A549 treated with GW870086 at 1 μM for 4 hours (cell line): ENCODE results near the gene FAM83F. TPM values are rescaled to one million over a fixed set of nuclear protein-coding genes. Genes with fewer than 3 reads are reported as not detected.

Experiments used
- total RNA-seq: library from RNA; stranded (reverse); fragments of 200-300 nt; extraction: Qiagen RNA extraction; gene quantifications from 5 replicates; pipeline ENCODE4 v1.2.3, GENCODE V29; 2022; ENCODE audit warnings: low read depth

Gene FAM83F
- total RNA-seq = not detected in 5 replicates

DNA sequence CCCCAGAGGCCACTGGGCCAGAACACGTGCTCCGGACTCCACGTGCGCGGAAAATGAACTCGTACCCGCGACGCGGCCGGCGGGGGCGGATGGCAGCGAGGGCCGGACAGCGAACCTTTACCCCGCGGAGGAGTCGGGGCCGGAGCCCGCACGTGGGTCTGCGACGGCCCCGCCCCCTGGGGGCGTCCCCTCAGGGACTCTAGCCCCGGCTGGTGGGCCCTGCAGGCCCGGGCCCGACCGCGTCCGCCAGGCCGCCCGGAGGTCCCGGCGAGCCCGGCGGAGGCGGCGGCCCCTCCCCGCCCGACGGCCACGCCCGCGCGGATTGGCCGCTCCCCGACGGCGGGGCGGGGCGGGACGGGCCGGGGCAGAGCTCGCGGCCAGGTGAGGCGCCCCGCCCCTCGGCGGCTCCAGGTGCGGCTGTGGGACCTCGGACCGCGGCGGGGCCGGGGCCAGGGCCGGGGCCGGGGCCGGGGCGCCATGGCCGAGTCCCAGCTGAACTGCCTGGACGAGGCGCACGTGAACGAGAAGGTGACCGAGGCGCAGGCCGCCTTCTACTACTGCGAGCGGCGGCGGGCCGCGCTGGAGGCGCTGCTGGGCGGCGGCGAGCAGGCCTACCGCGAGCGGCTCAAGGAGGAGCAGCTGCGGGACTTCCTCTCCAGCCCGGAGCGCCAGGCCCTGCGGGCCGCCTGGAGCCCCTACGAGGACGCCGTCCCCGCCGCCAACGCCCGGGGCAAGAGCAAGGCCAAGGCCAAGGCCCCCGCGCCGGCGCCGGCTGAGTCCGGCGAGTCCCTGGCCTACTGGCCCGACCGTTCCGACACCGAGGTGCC, at the start of gene FAM83F:
Gene FAM83F (plus strand): TSS at position 389 of the 827 bp plus-strand sequence. CDS start 89 bp downstream, at position 478.

DNA sequence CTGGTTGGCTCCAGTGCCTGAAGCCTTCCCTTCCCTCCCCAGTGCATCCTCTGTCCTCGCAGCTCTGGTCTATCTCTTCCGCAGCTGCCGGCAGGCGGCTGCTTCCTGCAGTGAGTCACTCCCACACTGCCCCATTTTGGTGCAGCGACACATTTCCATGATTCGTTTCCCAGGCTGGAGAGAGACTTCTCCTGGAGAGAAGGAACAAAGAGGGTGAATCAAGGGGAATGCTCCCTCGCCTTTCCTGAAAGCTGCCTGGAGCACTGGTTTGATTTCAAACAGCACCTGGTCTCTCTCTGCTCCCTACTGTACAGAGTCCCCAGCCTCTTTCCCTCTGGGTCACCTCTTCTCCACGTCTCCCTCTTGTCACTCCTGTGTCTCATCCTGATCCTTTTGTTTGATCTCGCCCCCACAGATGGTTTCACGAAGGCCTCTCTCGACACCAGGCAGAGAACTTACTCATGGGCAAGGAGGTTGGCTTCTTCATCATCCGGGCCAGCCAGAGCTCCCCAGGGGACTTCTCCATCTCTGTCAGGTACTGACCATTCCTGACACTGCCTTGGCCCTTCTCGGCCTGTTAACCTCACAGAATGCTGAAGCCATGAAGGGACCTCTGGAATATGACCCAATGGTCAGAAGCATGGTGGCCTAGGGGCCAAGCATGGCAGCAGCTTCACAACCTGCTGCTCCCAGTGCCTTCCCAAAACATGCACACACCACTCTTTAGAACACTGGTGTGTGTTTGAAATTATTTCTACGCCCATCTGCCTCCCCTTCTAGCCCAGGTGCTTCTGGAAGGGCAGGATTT, 34.9 kb upstream of the FAM83F start, which contains the start of gene TMA7B:
Gene TMA7B (plus strand): TSS at position 758 of the 808 bp plus-strand sequence. CDS start 3,978 bp downstream, outside the sequence.

Other genes with a start within 250 kb of the FAM83F start
- not detected in 5 replicates for gene ENTHD1, start 101.2 kb upstream of the FAM83F start, total RNA-seq
- gene GRAP2, start 93.9 kb upstream of the FAM83F start, total RNA-seq = not detected in 5 replicates
- not detected in 5 replicates for gene TMA7B, start 34.6 kb upstream of the FAM83F start, total RNA-seq
- 3.8 to 5.8 TPM (median 4.3 TPM) in 5 replicates for gene TNRC6B, start 183.0 kb downstream of the FAM83F start, total RNA-seq